Measurements from ENCODE around the gene FLT3.

DNA sequence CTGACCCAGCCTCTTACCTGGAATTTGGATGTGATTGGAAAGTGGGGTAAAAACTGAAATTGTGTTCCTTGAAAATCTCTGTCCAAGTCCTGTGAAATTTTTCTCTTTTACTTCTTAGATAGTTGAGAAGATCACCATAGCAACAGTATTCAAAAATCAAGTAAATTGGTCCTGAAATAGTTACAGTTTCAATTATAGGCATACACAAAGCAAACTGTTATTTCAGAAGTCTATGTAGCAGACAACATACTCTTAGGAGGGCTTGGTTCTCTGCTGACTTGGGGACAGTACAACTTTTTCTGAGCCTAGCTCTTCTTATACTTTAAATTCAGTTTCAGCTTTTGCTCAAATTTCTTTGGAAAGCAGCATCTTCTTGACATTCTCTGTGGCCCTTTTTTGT, 73.3 kb downstream of the FLT3 start:
- TF ChIP-seq, protein P1, sequence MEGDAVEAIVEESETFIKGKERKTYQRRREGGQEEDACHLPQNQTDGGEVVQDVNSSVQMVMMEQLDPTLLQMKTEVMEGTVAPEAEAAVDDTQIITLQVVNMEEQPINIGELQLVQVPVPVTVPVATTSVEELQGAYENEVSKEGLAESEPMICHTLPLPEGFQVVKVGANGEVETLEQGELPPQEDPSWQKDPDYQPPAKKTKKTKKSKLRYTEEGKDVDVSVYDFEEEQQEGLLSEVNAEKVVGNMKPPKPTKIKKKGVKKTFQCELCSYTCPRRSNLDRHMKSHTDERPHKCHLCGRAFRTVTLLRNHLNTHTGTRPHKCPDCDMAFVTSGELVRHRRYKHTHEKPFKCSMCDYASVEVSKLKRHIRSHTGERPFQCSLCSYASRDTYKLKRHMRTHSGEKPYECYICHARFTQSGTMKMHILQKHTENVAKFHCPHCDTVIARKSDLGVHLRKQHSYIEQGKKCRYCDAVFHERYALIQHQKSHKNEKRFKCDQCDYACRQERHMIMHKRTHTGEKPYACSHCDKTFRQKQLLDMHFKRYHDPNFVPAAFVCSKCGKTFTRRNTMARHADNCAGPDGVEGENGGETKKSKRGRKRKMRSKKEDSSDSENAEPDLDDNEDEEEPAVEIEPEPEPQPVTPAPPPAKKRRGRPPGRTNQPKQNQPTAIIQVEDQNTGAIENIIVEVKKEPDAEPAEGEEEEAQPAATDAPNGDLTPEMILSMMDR (IDR thresholded peaks at IDR 0.05), result no peak
- no peak for TF ChIP-seq POLR2A (IDR thresholded peaks at IDR 0.05)
- no peak for TF ChIP-seq EP300 (IDR thresholded peaks at IDR 0.05)
